RWPE2 (cell line): ENCODE measurements around the gene MYH7.

Experiments used
- ATAC-seq: fragments of 200-7000 bp; cut with Tn5 transposase; 3 replicates; pipeline ENCODE4 v1.9.1; 2021; ENCODE audit warnings: low read depth
- DNase-seq: peaks from one replicate; pipeline ENCODE4 v3.0.0-alpha.2; 2020; ENCODE audit warnings: low spot score
- H3K27ac ChIP-seq: fragments of 450-650 bp; 2 replicates; pipeline ENCODE4 v1.5.1; 2017; ENCODE audit warnings: mild to moderate bottlenecking; ENCODE audit not compliant: poor library complexity, severe bottlenecking
- H3K27me3 ChIP-seq: fragments of 250-450 bp; sonication (Bioruptor Pico); 2 replicates; pipeline ENCODE4 v1.5.1; 2021; ENCODE audit warnings: mild to moderate bottlenecking, moderate library complexity; ENCODE audit not compliant: insufficient read depth, poor library complexity, severe bottlenecking
- H3K36me3 ChIP-seq: fragments of 250-450 bp; sonication (Bioruptor Pico); 2 replicates; pipeline ENCODE4 v1.5.1; 2020; ENCODE audit warnings: low read depth, mild to moderate bottlenecking, moderate library complexity
- H3K4me1 ChIP-seq: fragments of 250-450 bp; sonication (Bioruptor Pico); 2 replicates; pipeline ENCODE4 v1.5.1; 2021; ENCODE audit warnings: mild to moderate bottlenecking, moderate library complexity; ENCODE audit not compliant: insufficient read depth, poor library complexity, severe bottlenecking
- H3K4me3 ChIP-seq: fragments of 250-450 bp; sonication (Bioruptor Pico); 2 replicates; pipeline ENCODE4 v1.5.1; 2021; ENCODE audit warnings: mild to moderate bottlenecking, moderate library complexity; ENCODE audit not compliant: severe bottlenecking
- H3K9me3 ChIP-seq: fragments of 250-450 bp; sonication (Bioruptor Pico); 2 replicates; pipeline ENCODE4 v1.5.1; 2021; ENCODE audit warnings: mild to moderate bottlenecking, moderate library complexity; ENCODE audit not compliant: severe bottlenecking
- CTCF ChIP-seq: fragments of 450-650 bp; IDR thresholded peaks from one replicate; pipeline ENCODE4 v1.5.1; 2017; ENCODE audit warnings: mild to moderate bottlenecking, moderate library complexity; ENCODE audit not compliant: poor library complexity, severe bottlenecking

Gene MYH7

GRCh38 chr14:23365036-23365731, 70.3 kb downstream of the MYH7 start, which contains the start of gene EFS:
TSS of gene EFS (minus strand) at chr14:23365172. CDS start at chr14:23365025, 147 bp downstream.
- DNase-seq: no peak
- no peaks in the 10 kb centered on the region for H3K27me3 ChIP-seq
- H3K4me3 ChIP-seq: peak within 1 kb of the TSS; percentile 45
- peak; percentile 7 for ATAC-seq
- H3K4me1 ChIP-seq: peaks cover 6% of the 10 kb centered on the region
- no peak for TF ChIP-seq CTCF
- no peaks in the 10 kb centered on the region for H3K9me3 ChIP-seq
- peak within 1 kb of the TSS; percentile 54 for H3K27ac ChIP-seq
- no peaks in the 10 kb centered on the region; the same call in 1 of the 2 replicates for H3K36me3 ChIP-seq

- Histone ChIP-seq H3K9me3 (no peaks in the 10 kb centered on the region), H3K27me3 (no peaks in the 10 kb centered on the region), H3K4me1 (peaks cover 6% of the 10 kb centered on the region), H3K4me3 (peak overlapping the region; percentile 45), H3K36me3 (no peaks in the 10 kb centered on the region; the same call in 1 of the 2 replicates), H3K27ac (no peak overlapping the region)
- DNase-seq: peak; percentile 57
- no peak for TF ChIP-seq CTCF
- no peak for ATAC-seq
Observed at GRCh38 chr14:23364164-23365035, 71.1 kb downstream of the MYH7 start.
